ENCODE measurements around the gene WRNIP1. TPM values are rescaled to one million over a fixed set of nuclear protein-coding genes. Genes with fewer than 3 reads are reported as not detected.

WRNIP1 gene
- total RNA-seq, 4 donors from 2014 or later = 34.1 to 50.5 (median 41.7) TPM

DNA sequence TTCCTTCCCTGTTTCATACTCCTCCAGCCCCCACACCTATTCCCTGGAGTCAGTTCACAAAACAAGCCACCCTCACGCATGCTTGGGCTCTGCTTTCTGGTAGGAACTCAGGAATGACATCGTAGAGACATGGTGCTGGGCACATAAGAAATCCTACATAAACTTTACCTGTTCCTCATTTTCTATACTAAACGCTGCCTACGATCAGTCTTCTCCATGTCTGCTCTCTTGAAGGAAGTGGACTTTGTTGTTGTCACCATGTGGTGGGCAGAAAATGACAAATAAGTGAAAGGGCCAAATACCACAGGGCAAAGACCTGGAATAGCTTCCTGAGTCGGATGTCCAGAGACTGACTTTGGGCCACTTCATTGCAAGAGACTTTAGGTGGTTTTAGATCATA, 24.6 kb upstream of the WRNIP1 start:
- Histone ChIP-seq H3K36me3 (no peaks in the 10 kb centered on the region), H3K4me1 (no peaks in the 10 kb centered on the region), H3K4me3 (no peak overlapping the region), H3K27me3 (no peaks in the 10 kb centered on the region), H3K9me3 (no peaks in the 10 kb centered on the region), H3K27ac (no peak overlapping the region)
- intact Hi-C loops (cut with DNase I; ENCODE audit: low total_unique reads) = loop anchor here (10.0 kb wide), 1 partner anchor 1146 kb away; no protein-coding TSS in a partner anchor
- no peak for TF ChIP-seq POLR2A (IDR thresholded peaks at IDR 0.05)
- TF ChIP-seq, protein P1, sequence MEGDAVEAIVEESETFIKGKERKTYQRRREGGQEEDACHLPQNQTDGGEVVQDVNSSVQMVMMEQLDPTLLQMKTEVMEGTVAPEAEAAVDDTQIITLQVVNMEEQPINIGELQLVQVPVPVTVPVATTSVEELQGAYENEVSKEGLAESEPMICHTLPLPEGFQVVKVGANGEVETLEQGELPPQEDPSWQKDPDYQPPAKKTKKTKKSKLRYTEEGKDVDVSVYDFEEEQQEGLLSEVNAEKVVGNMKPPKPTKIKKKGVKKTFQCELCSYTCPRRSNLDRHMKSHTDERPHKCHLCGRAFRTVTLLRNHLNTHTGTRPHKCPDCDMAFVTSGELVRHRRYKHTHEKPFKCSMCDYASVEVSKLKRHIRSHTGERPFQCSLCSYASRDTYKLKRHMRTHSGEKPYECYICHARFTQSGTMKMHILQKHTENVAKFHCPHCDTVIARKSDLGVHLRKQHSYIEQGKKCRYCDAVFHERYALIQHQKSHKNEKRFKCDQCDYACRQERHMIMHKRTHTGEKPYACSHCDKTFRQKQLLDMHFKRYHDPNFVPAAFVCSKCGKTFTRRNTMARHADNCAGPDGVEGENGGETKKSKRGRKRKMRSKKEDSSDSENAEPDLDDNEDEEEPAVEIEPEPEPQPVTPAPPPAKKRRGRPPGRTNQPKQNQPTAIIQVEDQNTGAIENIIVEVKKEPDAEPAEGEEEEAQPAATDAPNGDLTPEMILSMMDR (IDR thresholded peaks at IDR 0.05) = no peak
- DNase-seq = no peak

DNA sequence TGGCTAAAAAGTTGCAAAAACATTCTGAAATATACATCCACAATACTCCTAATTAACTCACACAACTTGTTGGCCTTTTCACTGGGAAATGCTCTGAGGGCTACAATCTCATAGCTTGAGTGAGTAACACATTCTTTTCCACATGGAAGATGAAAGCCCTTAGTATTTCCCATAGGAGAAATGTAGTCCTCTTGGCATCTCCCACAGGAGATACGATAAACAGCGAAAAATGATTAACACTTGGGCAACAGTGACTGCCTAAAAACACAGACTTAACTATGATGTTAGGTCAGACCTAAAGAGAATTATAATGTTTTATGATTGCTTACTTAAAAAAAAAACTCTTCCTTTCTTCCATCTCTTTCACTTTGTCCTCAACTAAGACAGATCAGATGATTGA, 23.4 kb upstream of the WRNIP1 start:
- no peak for DNase-seq
- no peak for TF ChIP-seq POLR2A (IDR thresholded peaks at IDR 0.05)
- TF ChIP-seq, protein P1 (IDR thresholded peaks at IDR 0.05) = no peak
- H3K27ac ChIP-seq = no peak overlapping the region
- no peaks in the 10 kb centered on the region for H3K27me3 ChIP-seq
- intact Hi-C loops (cut with DNase I; ENCODE audit: low total_unique reads) = loop anchor here (10.0 kb wide), 1 partner anchor 1147 kb away; no protein-coding TSS in a partner anchor
- no peaks in the 10 kb centered on the region for H3K9me3 ChIP-seq
- no peak overlapping the region for H3K4me3 ChIP-seq
- no peaks in the 10 kb centered on the region for H3K36me3 ChIP-seq
- H3K4me1 ChIP-seq = no peaks in the 10 kb centered on the region

GRCh38 chr6:2743280-2744208, 21.6 kb upstream of the WRNIP1 start:
- H3K36me3 ChIP-seq = no peaks in the 10 kb centered on the region
- no peaks in the 10 kb centered on the region for H3K27me3 ChIP-seq
- no peak overlapping the region for H3K4me3 ChIP-seq
- intact Hi-C loops (cut with DNase I; ENCODE audit: low total_unique reads) = loop anchor here (10.0 kb wide), 1 partner anchor 1149 kb away; no protein-coding TSS in a partner anchor
- TF ChIP-seq POLR2A (IDR thresholded peaks at IDR 0.05) = no peak
- TF ChIP-seq, protein P1 (IDR thresholded peaks at IDR 0.05) = no peak
- no peak for DNase-seq
- no peak overlapping the region for H3K27ac ChIP-seq
- no peaks in the 10 kb centered on the region for H3K4me1 ChIP-seq
- H3K9me3 ChIP-seq = no peaks in the 10 kb centered on the region

- no peak for DNase-seq
- Histone ChIP-seq H3K27ac (no peak overlapping the region), H3K27me3 (no peaks in the 10 kb centered on the region), H3K36me3 (no peaks in the 10 kb centered on the region), H3K4me3 (no peak overlapping the region), H3K4me1 (no peaks in the 10 kb centered on the region), H3K9me3 (no peaks in the 10 kb centered on the region)
- intact Hi-C loops (cut with DNase I; ENCODE audit: low total_unique reads) = loop anchor here (10.0 kb wide), 1 partner anchor 1149 kb away; no protein-coding TSS in a partner anchor
- TF ChIP-seq, protein P1 (IDR thresholded peaks at IDR 0.05) = no peak
- no peak for TF ChIP-seq POLR2A (IDR thresholded peaks at IDR 0.05)
Observed at GRCh38 chr6:2744209-2744771, 20.9 kb upstream of the WRNIP1 start.

DNA sequence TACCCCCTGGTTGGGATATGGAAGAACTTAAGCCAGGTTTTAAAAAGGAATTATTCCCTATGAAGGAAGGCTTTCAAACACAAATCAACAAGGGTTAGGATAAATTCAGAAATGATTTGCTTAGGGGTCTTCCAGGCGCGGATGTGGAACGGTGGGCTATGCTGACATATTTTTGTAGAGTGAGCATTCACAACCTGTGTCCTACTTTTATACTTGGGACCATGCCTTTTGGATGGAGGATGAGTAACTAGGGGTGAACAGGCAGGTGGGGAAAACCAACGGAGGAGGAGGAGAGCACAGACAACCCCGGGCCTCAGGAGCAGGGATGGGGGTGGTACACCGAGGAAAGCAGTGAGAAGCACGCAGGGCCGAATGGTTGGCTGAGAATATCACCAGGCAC, 20.4 kb upstream of the WRNIP1 start:
- no peaks in the 10 kb centered on the region for H3K27me3 ChIP-seq
- no peaks in the 10 kb centered on the region for H3K9me3 ChIP-seq
- no peaks in the 10 kb centered on the region for H3K36me3 ChIP-seq
- TF ChIP-seq, protein P1 (IDR thresholded peaks at IDR 0.05) = no peak
- TF ChIP-seq POLR2A (IDR thresholded peaks at IDR 0.05) = no peak
- no peak for DNase-seq
- H3K4me3 ChIP-seq = no peak overlapping the region
- intact Hi-C loops (cut with DNase I; ENCODE audit: low total_unique reads) = loop anchor here (10.0 kb wide), 1 partner anchor 1150 kb away; no protein-coding TSS in a partner anchor
- no peak overlapping the region for H3K27ac ChIP-seq
- no peaks in the 10 kb centered on the region for H3K4me1 ChIP-seq

Measured in uterus (tissue), 4 donors.